Loucy (cell line): ENCODE results near the gene TNIP3.

ENCODE experiments used
- CTCF ChIP-seq: fragments of 200-600 bp; sonication (generic); conservative IDR thresholded peaks from 2 replicates; pipeline ENCODE4 v1.5.1; 2014; ENCODE audit warnings: mild to moderate bottlenecking, antibody characterized with exemption, low read length
- EZH2phosphoT487 ChIP-seq: fragments of 200-600 bp; IDR thresholded peaks from 2 replicates; pipeline ENCODE4 v1.6.1; 2018; ENCODE audit warnings: antibody characterized with exemption, mild to moderate bottlenecking, moderate library complexity, borderline replicate concordance

DNA sequence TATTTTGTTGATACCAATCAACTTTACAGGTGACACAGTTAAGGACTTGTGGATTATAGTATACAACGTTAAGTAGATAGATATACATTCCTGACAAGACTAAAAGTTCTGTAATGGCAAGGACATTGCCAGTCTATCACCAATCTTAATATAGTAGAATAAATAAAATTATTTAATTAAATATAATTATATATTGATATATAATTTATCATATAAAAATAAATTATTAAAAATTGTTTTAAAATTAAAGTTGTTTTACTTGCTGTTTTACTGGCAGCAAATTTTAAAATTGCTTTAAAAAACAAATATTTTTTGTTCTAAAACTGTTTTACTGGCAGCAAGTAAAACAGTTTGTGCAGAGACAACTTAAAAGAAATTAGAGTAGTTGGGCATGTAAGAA lies 18.7 kb downstream of the TNIP3 start:
- TF ChIP-seq CTCF (no peak), EZH2phosphoT487 (no peak)
